ENCODE results near the gene EXOC6B. TPM values are rescaled to one million over a fixed set of nuclear protein-coding genes. Genes with fewer than 3 reads are reported as not detected.

Gene EXOC6B
- total and polyA plus RNA-seq, 9 of the 15 experiments (the other 6 are each of a cell fraction or from before 2014, with no cell fraction given), result 0.28 to 4.2 (median 2.0) TPM

- Histone ChIP-seq H3K27ac (ENCODE audit: extremely low read depth, low read depth, low read length) (no peak overlapping the region), H4K20me1 (replicated peaks; ENCODE audit: control insufficient read depth, insufficient read depth, low read length) (no peaks in the 10 kb centered on the region), H3K9me1 (ENCODE audit: control insufficient read depth, insufficient read depth, low read length) (no peaks in the 10 kb centered on the region), H3K4me2 (ENCODE audit: insufficient read depth, low read length) (no peak overlapping the region), H3K27me3 (ENCODE audit: control insufficient read depth in 2 of 2, insufficient read depth in 2 of 2, low read length in 2 of 2) (no peaks in the 10 kb centered on the region), H2AFZ (ENCODE audit: low read depth, low read length) (no peak overlapping the region), H3K4me1 (replicated peaks in 1 of 2; ENCODE audit: control insufficient read depth in 2 of 2, insufficient read depth in 2 of 2, low read length in 2 of 2) (no peaks in the 10 kb centered on the region), H3K4me3 (no peak overlapping the region), H3K79me2 (ENCODE audit: control insufficient read depth, insufficient read depth, low read length) (no peaks in the 10 kb centered on the region), H3K9me3 (replicated peaks; ENCODE audit: control insufficient read depth, insufficient read depth, low read depth, low read length) (no peaks in the 10 kb centered on the region), H3K36me3 (ENCODE audit: control insufficient read depth, insufficient read depth, low read length) (no peaks in the 10 kb centered on the region), H3K9ac (ENCODE audit: insufficient read depth in 1 of 2, low read depth in 2 of 2, low read length in 2 of 2) (no peak overlapping the region)
- intact Hi-C loops (cut with micrococcal nuclease) (loop anchor here (10.0 kb wide), 1 partner anchor 132 kb away; no protein-coding TSS in a partner anchor), in situ Hi-C loops (cut with MboI) (no loop called here)
- POLR2A ChIA-PET, result no interaction called here
- FAIRE-seq (no peak), ATAC-seq (no peak), DNase-seq (ENCODE audit: extremely low read depth in 1 of 4, low spot score in 3 of 4) (no peak)
- no peak for TF ChIP-seq MCM7 (IDR thresholded peaks at IDR 0.05)
- no peak for TF ChIP-seq MBD2 (IDR thresholded peaks at IDR 0.05; ENCODE audit: borderline replicate concordance, low read depth)
- TF ChIP-seq, protein P1, sequence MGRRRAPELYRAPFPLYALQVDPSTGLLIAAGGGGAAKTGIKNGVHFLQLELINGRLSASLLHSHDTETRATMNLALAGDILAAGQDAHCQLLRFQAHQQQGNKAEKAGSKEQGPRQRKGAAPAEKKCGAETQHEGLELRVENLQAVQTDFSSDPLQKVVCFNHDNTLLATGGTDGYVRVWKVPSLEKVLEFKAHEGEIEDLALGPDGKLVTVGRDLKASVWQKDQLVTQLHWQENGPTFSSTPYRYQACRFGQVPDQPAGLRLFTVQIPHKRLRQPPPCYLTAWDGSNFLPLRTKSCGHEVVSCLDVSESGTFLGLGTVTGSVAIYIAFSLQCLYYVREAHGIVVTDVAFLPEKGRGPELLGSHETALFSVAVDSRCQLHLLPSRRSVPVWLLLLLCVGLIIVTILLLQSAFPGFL (CRISPR knock-in tag; IDR thresholded peaks at IDR 0.05), result no peak
- TF ChIP-seq ATF1 (CRISPR knock-in tag; IDR thresholded peaks at IDR 0.05), result no peak
- no peak for TF ChIP-seq ATF1 (tag; IDR thresholded peaks at IDR 0.05)
- TF ChIP-seq, protein P2, sequence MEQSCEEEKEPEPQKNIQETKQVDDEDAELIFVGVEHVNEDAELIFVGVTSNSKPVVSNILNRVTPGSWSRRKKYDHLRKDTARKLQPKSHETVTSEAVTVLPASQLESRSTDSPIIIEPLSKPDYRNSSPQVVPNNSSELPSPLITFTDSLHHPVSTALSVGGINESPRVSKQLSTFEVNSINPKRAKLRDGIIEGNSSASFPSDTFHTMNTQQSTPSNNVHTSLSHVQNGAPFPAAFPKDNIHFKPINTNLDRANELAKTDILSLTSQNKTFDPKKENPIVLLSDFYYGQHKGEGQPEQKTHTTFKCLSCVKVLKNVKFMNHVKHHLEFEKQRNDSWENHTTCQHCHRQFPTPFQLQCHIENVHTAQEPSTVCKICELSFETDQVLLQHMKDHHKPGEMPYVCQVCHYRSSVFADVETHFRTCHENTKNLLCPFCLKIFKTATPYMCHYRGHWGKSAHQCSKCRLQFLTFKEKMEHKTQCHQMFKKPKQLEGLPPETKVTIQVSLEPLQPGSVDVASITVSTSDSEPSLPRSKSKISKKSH (CRISPR knock-in tag; IDR thresholded peaks at IDR 0.05), result no peak
- no peak for TF ChIP-seq ZNF212 (CRISPR knock-in tag; IDR thresholded peaks at IDR 0.05)
- TF ChIP-seq, protein P3, sequence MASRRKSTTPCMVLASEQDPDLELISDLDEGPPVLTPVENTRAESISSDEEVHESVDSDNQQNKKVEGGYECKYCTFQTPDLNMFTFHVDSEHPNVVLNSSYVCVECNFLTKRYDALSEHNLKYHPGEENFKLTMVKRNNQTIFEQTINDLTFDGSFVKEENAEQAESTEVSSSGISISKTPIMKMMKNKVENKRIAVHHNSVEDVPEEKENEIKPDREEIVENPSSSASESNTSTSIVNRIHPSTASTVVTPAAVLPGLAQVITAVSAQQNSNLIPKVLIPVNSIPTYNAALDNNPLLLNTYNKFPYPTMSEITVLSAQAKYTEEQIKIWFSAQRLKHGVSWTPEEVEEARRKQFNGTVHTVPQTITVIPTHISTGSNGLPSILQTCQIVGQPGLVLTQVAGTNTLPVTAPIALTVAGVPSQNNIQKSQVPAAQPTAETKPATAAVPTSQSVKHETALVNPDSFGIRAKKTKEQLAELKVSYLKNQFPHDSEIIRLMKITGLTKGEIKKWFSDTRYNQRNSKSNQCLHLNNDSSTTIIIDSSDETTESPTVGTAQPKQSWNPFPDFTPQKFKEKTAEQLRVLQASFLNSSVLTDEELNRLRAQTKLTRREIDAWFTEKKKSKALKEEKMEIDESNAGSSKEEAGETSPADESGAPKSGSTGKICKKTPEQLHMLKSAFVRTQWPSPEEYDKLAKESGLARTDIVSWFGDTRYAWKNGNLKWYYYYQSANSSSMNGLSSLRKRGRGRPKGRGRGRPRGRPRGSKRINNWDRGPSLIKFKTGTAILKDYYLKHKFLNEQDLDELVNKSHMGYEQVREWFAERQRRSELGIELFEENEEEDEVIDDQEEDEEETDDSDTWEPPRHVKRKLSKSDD (conservative IDR thresholded peaks at IDR 0.05; ENCODE audit: low read length), result no peak
- TF ChIP-seq TGIF2 (CRISPR knock-in tag; IDR thresholded peaks at IDR 0.05), result no peak
- no peak for TF ChIP-seq PHB (CRISPR knock-in tag; IDR thresholded peaks at IDR 0.05)
- no peak for TF ChIP-seq NFRKB (IDR thresholded peaks at IDR 0.05; ENCODE audit: low read depth)
- TF ChIP-seq, protein P4, sequence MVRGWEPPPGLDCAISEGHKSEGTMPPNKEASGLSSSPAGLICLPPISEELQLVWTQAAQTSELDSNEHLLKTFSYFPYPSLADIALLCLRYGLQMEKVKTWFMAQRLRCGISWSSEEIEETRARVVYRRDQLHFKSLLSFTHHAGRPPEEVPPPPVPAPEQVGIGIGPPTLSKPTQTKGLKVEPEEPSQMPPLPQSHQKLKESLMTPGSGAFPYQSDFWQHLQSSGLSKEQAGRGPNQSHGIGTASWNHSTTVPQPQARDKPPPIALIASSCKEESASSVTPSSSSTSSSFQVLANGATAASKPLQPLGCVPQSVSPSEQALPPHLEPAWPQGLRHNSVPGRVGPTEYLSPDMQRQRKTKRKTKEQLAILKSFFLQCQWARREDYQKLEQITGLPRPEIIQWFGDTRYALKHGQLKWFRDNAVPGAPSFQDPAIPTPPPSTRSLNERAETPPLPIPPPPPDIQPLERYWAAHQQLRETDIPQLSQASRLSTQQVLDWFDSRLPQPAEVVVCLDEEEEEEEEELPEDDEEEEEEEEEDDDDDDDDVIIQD (CRISPR knock-in tag; IDR thresholded peaks at IDR 0.05), result no peak
- TF ChIP-seq ZNF561 (CRISPR knock-in tag; conservative IDR thresholded peaks at IDR 0.05), result no peak
- 0% methylated on average over 4 of the region's 4 CpGs for WGBS (ENCODE audit: insufficient coverage, low coverage, missing lambda C conversion rate)
- CTCF ChIA-PET (ENCODE audit: low intra/inter-chr PET ratio), result interaction anchor here (0.6 kb wide), 1 partner anchor 270 kb away, joined by 3 read pairs; no protein-coding TSS in a partner anchor
- BruUV-seq (replicated peaks), result no TSS peak
Measured at GRCh38 chr2:72612614-72613160, 213.1 kb downstream of the EXOC6B start.

Measured in K562 (cell line).